PC-3 (cell line): Measurements from ENCODE around the gene RSBN1L.

Experiments
- EZH2 ChIP-seq: fragments of 300-600 bp; sonication (generic); IDR thresholded peaks from one replicate; pipeline ENCODE4 v1.6.1; 2017; ENCODE audit warnings: antibody characterized with exemption, mild to moderate bottlenecking, low read length; ENCODE audit not compliant: unreplicated experiment
- TF ChIP-seq, protein P1 (sequence below): fragments of 300-600 bp; sonication (generic); conservative IDR thresholded peaks from 2 replicates; pipeline ENCODE4 v1.5.1; 2017; ENCODE audit warnings: antibody characterized with exemption, low read depth, mild to moderate bottlenecking, low read length

DNA sequence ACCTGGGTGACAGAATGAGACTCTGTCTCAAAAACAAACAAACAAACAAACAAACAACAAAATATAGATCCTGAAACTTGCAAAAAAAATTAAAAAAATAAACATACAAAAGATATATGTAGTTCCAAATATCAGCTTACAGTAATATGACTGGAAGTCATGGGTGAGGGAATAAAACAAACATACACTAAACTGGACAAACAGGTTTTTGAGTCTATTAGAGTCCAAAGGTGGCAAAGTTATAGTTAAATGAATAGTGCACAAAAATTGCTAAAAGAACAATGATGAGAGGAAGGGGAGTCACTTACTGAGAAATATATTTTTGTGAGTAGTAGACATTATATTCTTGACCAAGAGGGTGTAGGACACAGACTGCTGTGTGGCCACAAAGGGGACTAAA is 16.7 kb upstream of the RSBN1L start:
- TF ChIP-seq, protein P1, sequence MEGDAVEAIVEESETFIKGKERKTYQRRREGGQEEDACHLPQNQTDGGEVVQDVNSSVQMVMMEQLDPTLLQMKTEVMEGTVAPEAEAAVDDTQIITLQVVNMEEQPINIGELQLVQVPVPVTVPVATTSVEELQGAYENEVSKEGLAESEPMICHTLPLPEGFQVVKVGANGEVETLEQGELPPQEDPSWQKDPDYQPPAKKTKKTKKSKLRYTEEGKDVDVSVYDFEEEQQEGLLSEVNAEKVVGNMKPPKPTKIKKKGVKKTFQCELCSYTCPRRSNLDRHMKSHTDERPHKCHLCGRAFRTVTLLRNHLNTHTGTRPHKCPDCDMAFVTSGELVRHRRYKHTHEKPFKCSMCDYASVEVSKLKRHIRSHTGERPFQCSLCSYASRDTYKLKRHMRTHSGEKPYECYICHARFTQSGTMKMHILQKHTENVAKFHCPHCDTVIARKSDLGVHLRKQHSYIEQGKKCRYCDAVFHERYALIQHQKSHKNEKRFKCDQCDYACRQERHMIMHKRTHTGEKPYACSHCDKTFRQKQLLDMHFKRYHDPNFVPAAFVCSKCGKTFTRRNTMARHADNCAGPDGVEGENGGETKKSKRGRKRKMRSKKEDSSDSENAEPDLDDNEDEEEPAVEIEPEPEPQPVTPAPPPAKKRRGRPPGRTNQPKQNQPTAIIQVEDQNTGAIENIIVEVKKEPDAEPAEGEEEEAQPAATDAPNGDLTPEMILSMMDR, result no peak
- no peak for TF ChIP-seq EZH2
